HG03097 (cell line): ENCODE data around the gene CENPO.

ENCODE experiments used
- ATAC-seq: cut with Tn5 transposase; IDR thresholded peaks from one replicate; pipeline ENCODE4 v1.9.1; 2021; ENCODE audit not compliant: unreplicated experiment, low FRiP score

Gene CENPO

DNA sequence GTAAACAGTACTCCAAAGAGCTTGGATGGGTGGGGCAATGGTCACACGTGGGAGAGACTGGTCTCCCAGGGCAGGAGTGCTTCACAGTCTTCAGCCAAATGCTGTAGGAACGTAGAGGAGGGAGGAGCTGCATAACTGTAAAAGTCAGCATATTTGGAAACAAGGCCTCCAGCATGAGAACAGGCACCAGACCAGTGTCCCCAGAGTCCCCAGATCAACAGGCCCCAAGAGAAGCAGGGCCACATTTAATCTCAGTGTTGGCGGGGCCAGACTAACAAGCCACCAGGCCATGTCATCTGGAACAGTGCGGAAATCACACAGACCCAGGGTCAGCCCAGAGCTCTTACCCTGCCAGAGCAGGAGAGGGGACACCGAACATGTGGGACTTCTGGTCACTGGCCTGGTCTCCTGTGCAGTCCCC, 63.6 kb downstream of the CENPO start:
- no peak for ATAC-seq

DNA sequence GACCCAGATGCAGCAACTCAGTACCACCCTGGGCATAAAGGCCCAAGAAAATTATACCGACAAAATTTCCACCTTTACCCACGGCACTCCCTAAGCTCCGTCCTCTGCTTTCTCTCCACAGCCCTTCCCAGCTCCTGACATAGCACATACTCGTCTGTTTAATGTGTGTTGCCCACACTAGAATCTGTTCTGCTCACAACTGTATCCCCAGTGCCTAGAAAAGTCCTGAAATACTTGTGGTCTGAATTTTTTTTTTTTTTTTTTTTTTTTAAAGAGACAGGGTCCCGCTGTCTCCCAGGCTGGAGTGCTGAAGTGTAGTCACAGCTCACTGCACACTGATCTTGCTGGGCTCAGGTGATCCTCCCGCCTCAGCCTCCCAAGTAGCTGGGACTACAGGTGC, 64.5 kb downstream of the CENPO start:
- ATAC-seq = no peak

DNA sequence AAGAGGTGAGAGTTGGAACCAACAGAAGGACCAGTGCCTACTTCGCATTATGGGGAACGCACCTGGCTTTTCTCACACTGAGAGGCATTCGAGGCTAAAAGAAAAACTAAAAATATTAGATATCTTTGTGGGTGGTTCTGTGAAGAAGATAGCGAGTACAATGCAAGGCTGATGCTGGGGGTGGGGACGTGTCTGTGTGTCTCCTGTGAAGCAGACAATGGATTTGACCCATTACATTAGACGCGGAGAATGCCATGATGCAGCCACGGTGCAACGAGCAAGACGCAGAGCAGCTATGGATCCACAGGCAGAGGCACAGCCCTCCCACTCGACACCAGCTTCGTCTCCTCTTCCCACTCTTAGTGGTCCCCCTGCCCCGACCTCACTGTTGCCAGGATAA, 65.8 kb downstream of the CENPO start:
- no peak for ATAC-seq

DNA sequence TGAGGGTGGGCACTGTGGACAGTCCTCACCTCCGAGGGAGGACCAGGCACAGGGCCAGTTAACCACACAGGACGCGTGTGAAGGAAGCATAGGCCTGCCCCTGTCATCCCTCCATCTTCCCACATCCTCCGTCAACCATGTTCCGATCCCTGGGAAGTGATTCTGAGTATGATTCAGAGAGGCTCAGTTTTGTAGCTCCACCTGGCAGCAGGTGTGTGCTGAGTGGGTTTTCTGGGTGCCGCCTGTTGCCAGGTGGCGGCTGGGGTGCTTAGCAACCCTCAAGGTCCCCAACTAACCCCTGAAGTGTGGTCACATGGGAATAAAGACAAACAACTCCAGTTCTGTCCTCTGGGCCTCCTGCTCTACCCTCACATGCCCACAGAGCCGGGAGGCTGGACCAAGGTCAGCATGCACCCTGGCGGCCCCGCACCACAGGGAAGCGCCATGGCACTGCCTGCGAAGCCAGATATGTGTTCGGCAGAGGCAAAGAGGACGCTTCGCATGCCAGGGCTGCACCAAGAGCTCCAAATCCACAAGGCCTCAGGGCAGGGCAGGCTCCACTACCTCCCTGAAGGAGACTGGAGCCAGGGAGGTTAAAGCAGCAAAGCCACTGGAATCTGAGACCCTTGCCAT, 66.9 kb downstream of the CENPO start:
- ATAC-seq = no peak

DNA sequence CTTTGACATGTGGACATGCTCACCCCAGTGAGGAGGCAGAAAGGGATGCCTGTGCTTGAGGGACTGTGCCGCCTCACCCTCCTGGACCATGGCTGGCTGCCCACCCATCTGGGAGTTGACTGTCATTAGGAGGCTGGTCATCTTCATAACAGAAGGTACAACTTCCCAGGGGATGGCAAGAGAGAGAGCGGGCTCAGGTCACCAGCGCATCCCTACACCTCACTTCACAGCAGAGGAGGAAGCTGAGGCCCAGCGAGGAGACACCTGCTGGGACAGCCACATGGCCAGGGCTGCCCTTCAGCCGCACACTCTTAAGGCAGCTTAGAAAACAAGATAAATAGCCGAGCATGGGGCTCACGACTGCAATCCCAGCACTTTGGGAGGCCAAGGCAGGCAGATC, 67.4 kb downstream of the CENPO start:
- no peak for ATAC-seq

DNA sequence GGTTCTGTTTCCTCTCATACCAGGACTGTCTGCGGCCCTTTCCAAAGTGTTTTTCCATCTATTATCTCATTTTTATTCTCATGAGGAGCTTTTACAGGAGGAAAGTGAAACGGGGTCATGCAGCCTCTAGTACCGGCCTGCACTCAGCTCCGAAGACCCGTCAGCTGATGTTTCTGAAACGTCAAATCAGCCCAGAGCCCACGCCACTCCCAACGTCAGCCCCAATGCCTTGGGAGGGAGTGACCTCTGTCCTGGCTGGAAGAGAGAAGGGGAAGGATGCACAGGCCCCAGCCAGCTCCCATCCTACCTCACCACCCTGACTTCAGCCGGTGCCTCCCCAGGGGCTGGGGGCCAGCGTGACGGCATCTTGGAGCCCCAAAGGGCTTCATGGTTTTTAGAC, 68.3 kb downstream of the CENPO start:
- ATAC-seq = no peak

DNA sequence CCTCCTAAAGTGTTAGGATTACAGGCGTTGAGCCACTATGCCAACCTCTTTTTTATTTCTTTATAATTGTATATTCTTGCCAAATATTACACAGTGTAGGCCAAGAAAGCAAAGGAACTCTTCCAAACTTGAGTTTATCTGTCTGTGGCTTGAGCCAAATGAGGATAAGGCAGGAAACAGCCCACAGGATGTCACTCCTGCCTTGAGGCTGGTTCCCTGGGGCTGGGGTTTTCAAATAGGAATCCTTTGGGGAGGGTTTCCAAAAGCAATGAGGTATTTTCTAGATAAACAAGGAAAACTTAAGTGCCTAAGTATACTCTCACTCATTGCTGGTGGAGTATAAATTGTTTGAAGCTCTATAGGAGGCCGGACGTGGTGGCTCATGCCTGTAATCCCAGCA, 70.4 kb downstream of the CENPO start:
- ATAC-seq = no peak

DNA sequence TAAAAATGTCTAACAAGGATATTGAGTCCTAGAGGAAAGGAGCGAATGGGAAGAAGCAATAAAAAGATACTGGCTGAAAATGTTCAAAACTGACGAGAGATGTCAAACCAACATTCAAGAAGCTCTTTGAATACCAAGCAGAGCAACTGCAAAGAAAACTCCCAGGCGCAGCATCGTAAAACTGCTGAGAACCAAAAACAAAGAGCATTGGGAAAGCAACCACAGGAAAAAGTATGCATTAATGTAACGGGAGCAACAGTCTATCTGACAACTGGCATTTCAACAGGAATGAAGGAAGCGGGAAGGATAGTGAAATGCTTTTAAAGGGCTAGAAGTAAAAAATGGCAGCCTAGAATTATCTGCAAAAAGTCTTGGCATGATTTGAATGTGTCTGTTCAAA, 73.7 kb downstream of the CENPO start:
- no peak for ATAC-seq

DNA sequence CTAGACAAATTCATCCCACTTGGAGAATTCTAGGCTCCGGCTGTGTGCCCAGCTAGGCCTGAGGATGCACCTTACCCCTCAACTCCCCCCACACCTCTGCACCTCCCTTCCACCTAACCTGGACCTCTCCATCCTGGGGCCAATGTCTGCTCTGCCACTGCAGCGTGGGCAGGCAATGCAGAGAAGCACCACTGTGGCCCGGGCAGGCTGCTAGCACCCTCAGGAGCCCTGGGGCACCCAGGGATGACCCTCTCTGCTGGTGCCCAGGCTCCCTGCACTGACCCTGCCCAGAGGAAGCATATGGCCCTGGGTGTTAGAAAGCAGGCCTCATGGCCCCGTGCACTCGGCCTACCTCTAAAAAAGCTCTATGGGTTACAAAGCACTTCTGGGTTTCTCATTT, 77.2 kb downstream of the CENPO start:
- no peak for ATAC-seq

DNA sequence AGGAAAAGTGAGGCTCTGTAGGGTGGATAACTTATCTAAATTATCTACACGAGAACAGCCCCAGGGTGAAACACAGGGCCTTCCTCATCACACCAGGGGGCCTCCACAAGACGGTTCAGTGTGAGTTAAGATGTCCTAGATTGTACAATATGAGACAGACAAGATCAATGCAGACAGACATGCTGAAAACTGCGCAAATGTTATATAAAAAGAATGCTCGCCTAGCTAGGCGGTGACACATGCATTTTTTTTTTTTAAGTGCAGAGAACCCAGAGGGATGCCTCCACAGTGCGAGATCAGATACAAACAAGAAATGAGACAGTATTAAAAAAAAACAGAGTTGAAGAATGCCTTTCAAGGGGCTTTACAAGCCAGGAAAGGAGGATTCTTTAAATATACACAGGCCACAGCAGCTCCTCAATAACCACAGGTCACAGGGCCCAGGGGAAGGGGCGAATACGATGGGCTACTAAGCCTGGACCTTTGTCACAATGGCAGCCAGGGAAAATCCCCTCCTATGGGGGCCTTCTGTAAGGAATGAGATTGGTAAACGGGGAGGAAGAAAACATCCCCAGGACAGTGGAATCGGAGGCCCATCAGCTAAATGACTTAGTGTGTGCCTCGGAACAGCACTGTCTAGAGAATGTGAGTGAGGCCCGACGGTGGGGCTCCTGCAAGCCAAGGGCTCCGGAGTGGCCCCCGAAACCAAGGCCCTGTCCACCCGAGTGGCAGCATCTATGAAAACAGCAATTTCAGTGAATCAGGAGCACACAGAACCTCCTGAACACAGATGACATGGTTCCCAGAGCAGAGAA, 77.9 kb downstream of the CENPO start:
- ATAC-seq = no peak

DNA sequence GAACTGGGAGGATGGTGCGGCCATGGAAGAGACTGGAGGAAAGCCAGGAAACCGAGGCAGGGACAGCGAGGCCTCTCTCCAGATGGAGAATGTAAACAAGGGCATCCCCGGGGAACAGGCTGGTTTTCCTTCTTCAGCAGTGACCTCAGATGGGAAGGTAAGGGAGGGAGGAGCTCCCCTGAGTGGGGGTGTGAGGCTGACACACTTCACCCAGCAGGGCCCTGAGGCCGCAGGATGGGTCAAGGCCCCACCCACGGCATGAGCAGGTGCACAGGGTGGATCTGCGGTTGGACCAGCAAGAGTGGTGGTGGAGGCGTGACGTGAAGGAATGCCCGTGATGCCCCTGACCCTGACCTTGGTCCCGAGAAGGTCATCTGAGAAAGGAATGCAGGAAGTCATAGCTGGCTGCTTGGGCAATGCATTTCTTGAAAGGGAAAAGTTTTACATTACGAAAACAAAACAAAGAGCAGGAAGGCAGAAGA, 78.7 kb downstream of the CENPO start:
- ATAC-seq = no peak
